Hematopoietic multipotent progenitor cell treated with erythropoietin and hydrocortisone succinate and interleukin-3 and kit ligand, for 8 days (in vitro differentiated cells): ENCODE results near the gene SPACA9.

Source experiments
- DNase-seq: peaks from one replicate; pipeline ENCODE4 v3.0.0-alpha.2; 2015

The SPACA9 gene

GRCh38 chr9:132878695-132879456, at the start of gene SPACA9:
Gene SPACA9 (plus strand): TSS chr9:132878898. CDS start chr9:132883948, 5,050 bp downstream.
- DNase-seq: no peak

- DNase-seq: no peak
Measured at GRCh38 chr9:132832171-132832881, 46.4 kb upstream of the SPACA9 start.

DNA sequence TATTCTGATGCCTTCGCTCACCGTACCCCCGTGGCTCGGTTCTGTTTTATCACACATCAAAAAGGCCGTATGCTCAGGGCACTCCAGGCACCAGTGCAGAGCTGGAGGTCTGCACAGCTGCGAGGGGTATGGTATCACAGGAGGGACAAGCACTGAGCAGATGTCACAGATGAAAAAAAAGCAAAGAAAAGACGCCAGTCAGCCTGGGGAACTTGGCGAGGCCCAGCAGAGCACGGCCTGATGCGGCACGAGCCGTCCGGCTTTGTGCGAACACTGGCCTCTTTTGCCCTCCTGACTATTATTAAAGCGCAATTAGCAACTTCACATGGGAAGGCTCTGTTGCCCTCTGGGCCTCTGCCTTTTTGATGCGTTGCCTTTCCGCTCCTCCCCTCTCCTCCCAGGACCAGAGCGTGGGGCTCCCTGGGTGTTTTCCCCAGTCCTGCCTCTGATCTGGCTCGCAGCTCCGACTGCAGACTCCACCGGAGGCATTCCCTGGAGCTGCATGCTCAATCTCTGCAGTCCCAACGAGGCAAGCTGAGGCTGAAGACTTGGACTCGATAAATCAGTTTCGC, 45.1 kb upstream of the SPACA9 start:
- no peak for DNase-seq

DNA sequence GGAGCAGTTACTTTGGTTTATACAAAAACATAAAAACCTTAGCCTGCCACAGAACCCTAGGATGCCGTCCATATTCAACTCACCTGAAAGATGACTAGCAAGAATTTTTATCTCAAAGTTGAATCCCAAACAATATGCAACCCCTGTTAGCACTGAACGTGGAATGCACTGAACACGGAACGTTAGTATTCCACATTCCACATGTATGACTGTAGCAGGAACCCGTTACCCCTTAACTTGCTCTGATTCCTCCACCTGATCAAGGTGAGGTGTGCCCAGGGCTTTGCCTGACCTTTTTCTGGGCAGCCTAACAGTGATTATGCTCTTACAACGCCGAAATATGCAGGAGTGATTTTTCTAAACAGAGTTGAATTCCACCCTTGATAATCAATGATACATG, 44.4 kb upstream of the SPACA9 start:
- DNase-seq: no peak

GRCh38 chr9:132837501-132838286, 41.0 kb upstream of the SPACA9 start:
- no peak for DNase-seq

- DNase-seq: no peak
Measured at GRCh38 chr9:132838291-132838690, 40.4 kb upstream of the SPACA9 start.

GRCh38 chr9:132840980-132841379, 37.7 kb upstream of the SPACA9 start:
- no peak for DNase-seq

DNA sequence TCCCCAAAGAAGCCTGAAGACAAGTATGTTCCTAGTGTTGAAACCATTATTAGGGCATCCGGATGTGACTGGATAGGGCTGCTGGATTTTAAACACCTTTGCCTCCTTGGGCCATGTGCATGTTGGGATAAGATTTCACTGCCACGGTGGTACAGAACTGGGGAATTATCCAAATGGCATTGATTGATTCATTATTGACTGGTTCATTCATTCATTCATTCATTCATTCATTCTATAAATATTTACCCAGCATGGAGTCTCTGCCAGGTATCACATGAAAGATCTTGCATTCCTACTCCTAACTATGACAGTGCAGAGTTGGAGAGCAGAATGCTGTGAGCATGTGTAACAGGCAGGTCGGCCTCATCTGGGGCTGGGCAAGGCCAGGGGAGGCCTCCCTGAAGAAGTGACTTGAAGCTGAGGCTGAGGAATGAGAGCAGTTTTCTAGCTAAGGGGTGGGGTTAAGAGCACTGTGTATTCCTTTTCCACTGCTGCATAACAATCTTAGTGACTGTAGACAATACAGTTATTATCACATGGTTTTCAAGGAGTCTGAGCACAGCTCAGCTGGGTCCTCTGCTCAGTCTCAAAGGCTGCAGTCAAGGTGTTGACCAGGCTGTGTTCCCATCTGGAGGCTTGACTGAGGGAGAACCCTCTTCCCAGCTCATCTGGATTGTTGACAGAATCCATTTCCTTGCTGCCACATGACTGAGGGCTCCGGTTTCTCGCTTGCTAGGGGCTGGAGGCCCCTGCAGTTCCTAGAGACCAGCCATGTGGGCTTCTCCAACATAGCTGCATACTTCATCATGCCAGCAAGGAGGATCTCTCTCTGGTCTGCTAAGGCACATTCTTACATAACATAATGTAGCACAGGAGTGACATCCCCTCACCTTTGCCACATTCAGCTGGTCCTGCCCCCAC, 36.3 kb upstream of the SPACA9 start:
- DNase-seq: no peak

GRCh38 chr9:132846109-132846917, 32.4 kb upstream of the SPACA9 start:
- DNase-seq: no peak

- DNase-seq: no peak
Measured at GRCh38 chr9:132846918-132847515, 31.7 kb upstream of the SPACA9 start.

GRCh38 chr9:132849185-132849706, 29.5 kb upstream of the SPACA9 start:
- peak; percentile 60 for DNase-seq

- DNase-seq: no peak
Measured at GRCh38 chr9:132853482-132853881, 25.2 kb upstream of the SPACA9 start.

DNA sequence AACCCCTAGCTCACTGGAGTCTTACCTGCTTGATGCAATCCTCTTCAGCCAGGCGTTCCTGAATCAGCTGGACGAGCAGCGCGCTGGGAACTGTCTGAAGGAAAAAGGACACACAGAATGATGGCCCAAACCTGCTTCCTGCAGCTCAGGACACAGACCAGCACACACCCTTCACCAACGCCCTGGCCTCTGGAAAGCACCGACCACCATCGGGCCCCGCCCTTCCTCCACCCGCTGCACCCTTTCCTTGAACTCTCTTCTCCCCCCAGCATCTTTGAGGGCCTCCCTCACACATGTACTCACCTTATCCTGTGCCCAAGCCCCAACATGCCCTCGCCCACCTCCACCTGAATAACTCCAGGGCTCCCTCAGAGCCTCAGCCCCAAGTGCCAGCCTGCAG, 23.9 kb upstream of the SPACA9 start:
- no peak for DNase-seq

- no peak for DNase-seq
Measured at GRCh38 chr9:132855904-132856303, 22.8 kb upstream of the SPACA9 start.

GRCh38 chr9:132857031-132857430, 21.7 kb upstream of the SPACA9 start:
- DNase-seq: no peak

DNA sequence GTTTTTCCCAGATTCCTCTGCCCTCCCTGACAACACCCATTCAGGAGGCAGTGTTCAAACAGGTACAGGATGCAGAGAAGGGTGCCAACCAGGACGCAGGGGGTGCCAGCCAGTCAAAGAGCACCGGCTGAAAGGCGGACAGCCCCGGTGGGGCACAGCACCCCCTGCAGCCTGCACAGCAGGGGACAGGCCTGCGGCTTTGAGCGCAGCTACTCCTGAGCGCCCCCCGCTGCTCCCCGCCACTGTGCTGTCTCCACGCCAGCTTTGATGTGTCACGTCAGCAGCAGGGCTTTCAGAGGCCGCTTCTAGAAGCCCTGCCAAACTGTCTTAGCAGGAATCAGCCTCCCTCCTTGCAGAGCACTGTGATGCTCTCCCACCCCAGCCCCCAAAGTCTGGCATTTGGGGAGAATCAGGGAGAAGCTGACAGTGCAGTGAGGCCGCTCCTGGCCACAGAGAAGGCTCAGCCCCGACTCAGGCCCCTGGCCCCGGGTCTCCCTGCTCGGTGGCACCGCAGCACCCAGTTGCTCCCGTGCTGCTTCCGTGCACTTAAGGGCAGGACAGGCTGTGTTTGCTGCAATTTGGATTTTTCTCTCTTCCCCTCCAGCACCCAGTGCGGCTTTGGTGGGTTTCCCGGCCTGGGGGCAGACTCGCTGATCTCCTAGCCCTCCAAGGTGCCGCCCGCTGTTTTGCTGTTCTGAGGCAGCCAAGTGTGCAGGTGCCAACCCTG, 20.9 kb upstream of the SPACA9 start:
- DNase-seq: no peak

GRCh38 chr9:132858751-132859150, 19.9 kb upstream of the SPACA9 start:
- DNase-seq: no peak

DNA sequence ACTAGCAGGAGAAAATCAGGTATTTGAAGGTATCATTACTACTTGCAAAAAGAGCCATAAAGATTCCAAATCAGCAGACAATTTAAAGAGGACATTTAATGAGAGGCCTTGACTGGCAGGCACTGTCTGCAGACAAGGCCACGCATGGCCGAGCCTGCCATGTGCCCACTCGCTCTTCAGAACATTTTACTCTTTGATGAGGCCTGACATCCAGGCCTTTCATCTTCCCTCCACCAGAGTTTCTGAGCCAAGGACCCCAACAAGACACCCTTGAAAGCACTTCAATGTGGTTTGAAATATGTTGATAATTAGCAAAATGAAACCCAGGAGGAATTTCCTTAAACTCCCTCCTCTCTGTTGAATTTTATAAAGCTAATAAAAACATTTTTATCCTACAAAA, 17.0 kb upstream of the SPACA9 start:
- no peak for DNase-seq

- DNase-seq: no peak
Measured at GRCh38 chr9:132862533-132862932, 16.2 kb upstream of the SPACA9 start.

DNA sequence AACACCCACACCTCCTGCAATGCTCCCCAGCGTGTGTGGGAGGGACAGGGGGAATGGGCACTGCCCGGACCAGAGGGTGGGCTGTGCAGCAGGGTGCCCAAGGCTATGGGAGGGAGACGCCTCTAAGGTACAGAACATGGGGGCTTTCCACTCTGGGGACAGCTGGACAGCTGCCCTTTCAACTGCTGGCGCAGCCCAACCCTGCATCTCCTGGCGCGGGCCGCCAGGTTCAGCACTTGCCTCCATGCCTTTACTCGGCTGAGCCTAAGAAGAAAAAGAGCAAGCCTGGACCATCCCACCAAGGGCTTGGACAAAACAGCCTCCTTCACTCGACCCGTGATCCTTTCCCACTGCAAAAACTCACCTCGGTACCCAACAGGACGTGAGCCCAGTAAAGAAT, 15.6 kb upstream of the SPACA9 start:
- DNase-seq: no peak
